Keratinocyte (primary cell): ENCODE results near the gene ZSCAN32.

Source experiments
- CTCF ChIP-seq, 3 experiments: IDR thresholded peaks in 1 of 3; conservative IDR thresholded peaks in 1 of 3; optimal IDR thresholded peaks in 1 of 3; 2 replicates in 2 of 3; 3 replicates in 1 of 3; pipeline versions ENCODE3 to v1.5.1; 2011; ENCODE audit warnings: low read length in 3 of 3, mild to moderate bottlenecking in 3 of 3, moderate library complexity in 2 of 3, control low read depth in 1 of 3, inconsistent platforms in 1 of 3; ENCODE audit not compliant: insufficient read depth in 2 of 3; ENCODE audit errors: extremely low read depth in 1 of 3
- EZH2 ChIP-seq: IDR thresholded peaks from one replicate; pipeline ENCODE4 v1.6.1; 2012; ENCODE audit warnings: inconsistent platforms, mild to moderate bottlenecking, low read length, moderate library complexity

GRCh38 chr16:3388325-3388724, 12.5 kb downstream of the ZSCAN32 start:
- TF ChIP-seq CTCF (optimal IDR thresholded peaks at IDR 0.05 in 1 of 3, IDR thresholded peaks at IDR 0.05 in 1 of 3, conservative IDR thresholded peaks at IDR 0.05 in 1 of 3; ENCODE audit: extremely low read depth in 1 of 3, insufficient read depth in 2 of 3, low read length in 3 of 3) (no peak), EZH2 (no peak)
